Osteoblast (primary cell): ENCODE data around the gene EIF3B. TPM values are rescaled to one million over a fixed set of nuclear protein-coding genes. Genes with fewer than 3 reads are reported as not detected.
"Not testable (repeated sequence)": the region's sequence is repeated elsewhere in the genome, so short reads cannot be mapped to it uniquely, and the experiment has no call there.

Source experiments
- DNase-seq: peaks from one replicate; pipeline ENCODE4 v3.0.0; 2011; ENCODE audit warnings: low spot score, mixed read lengths; ENCODE audit not compliant: insufficient read length; ENCODE audit errors: missing footprints
- H2AFZ ChIP-seq: 2 replicates; pipeline ENCODE4 v1.6.0; 2011; ENCODE audit warnings: mild to moderate bottlenecking, low read length
- H3K27ac ChIP-seq: 2 replicates; pipeline ENCODE4 v1.5.1; 2011; ENCODE audit warnings: mild to moderate bottlenecking, low read depth, low read length, moderate library complexity
- H3K27me3 ChIP-seq: 2 replicates; pipeline ENCODE4 v1.6.0; 2012; ENCODE audit warnings: mild to moderate bottlenecking, control low read depth, inconsistent platforms, low read length, moderate library complexity; ENCODE audit not compliant: insufficient read depth
- H3K36me3 ChIP-seq: 2 replicates; pipeline ENCODE4 v1.5.1; 2011; ENCODE audit warnings: mild to moderate bottlenecking, low read length, control low read depth, moderate library complexity; ENCODE audit not compliant: insufficient read depth
- H3K4me1 ChIP-seq: 2 replicates; pipeline ENCODE4 v1.5.1; 2011; ENCODE audit warnings: mild to moderate bottlenecking, low read length, control low read depth, moderate library complexity; ENCODE audit not compliant: insufficient read depth
- H3K4me2 ChIP-seq: 2 replicates; pipeline ENCODE4 v1.6.0; 2011; ENCODE audit warnings: mild to moderate bottlenecking, low read length; ENCODE audit not compliant: insufficient read depth
- H3K4me3 ChIP-seq: fragments of 200-600 bp; sonication (generic); 3 replicates; pipeline ENCODE4 v1.5.1; 2012; ENCODE audit warnings: mild to moderate bottlenecking, low read length, inconsistent platforms; ENCODE audit not compliant: insufficient read depth
- H3K79me2 ChIP-seq: 2 replicates; pipeline ENCODE4 v1.6.0; 2012; ENCODE audit warnings: mild to moderate bottlenecking, low read length, control low read depth, inconsistent platforms; ENCODE audit not compliant: insufficient read depth
- H3K9me3 ChIP-seq: 2 replicates; pipeline ENCODE4 v1.5.1; 2011; ENCODE audit warnings: low read depth, low read length, control low read depth
- H4K20me1 ChIP-seq: 2 replicates; pipeline ENCODE4 v1.6.0; 2012; ENCODE audit warnings: mild to moderate bottlenecking, low read length, control low read depth; ENCODE audit not compliant: insufficient read depth
- CTCF ChIP-seq: IDR thresholded peaks from 2 replicates; pipeline ENCODE4 v1.5.1; 2011; ENCODE audit warnings: mild to moderate bottlenecking, low read depth, low read length, moderate library complexity; ENCODE audit errors: extremely low read depth
- total RNA-seq: library from RNA; depleted of rRNA; stranded (reverse); fragments of >200 nt; gene quantifications from 2 replicates; pipeline ENCODE4 v1.2.3, GENCODE V29; 2012

Gene EIF3B
- total RNA-seq, 1 donor = 176 TPM

GRCh38 chr7:2384354-2385243, 30.0 kb downstream of the EIF3B start:
- H3K27ac ChIP-seq = no peak overlapping the region
- no peaks in the 10 kb centered on the region for H3K27me3 ChIP-seq
- peaks cover 2% of the 10 kb centered on the region for H3K79me2 ChIP-seq
- no peak overlapping the region for H2AFZ ChIP-seq
- no peak overlapping the region for H3K4me2 ChIP-seq
- H3K4me1 ChIP-seq = no peaks in the 10 kb centered on the region
- peak; percentile 84 for DNase-seq
- TF ChIP-seq CTCF = no peak
- peaks cover 24% of the 10 kb centered on the region for H3K36me3 ChIP-seq
- H3K4me3 ChIP-seq = no peak overlapping the region
- H4K20me1 ChIP-seq = peaks cover 14% of the 10 kb centered on the region
- H3K9me3 ChIP-seq = no peaks in the 10 kb centered on the region

- not testable (repeated sequence) for H3K4me1 ChIP-seq, H3K4me3 ChIP-seq, H4K20me1 ChIP-seq, H3K4me2 ChIP-seq, H3K27me3 ChIP-seq, H3K9me3 ChIP-seq, H2AFZ ChIP-seq, H3K27ac ChIP-seq, H3K79me2 ChIP-seq, DNase-seq
- H3K36me3 ChIP-seq = peaks cover 10% of the 10 kb centered on the region
Observed at GRCh38 chr7:2386122-2386521, 31.5 kb downstream of the EIF3B start.

- peak; percentile 72 for DNase-seq
- TF ChIP-seq CTCF = no peak
Observed at GRCh38 chr7:2386964-2387669, 32.5 kb downstream of the EIF3B start.

GRCh38 chr7:2387897-2388636, 33.4 kb downstream of the EIF3B start:
- TF ChIP-seq CTCF = no peak

More at GRCh38 chr7:2386964-2387669, 32.5 kb downstream of the EIF3B start:
- Histone ChIP-seq H3K9me3 (no peaks in the 10 kb centered on the region), H4K20me1 (no peaks in the 10 kb centered on the region), H3K27ac (no peak overlapping the region), H3K79me2 (no peaks in the 10 kb centered on the region), H3K4me2 (no peak overlapping the region), H3K4me3 (no peak overlapping the region), H3K27me3 (no peaks in the 10 kb centered on the region), H3K36me3 (peaks cover 2% of the 10 kb centered on the region), H3K4me1 (peaks cover 2% of the 10 kb centered on the region), H2AFZ (no peak overlapping the region)

More at GRCh38 chr7:2387897-2388636, 33.4 kb downstream of the EIF3B start:
- peak; percentile 35 for DNase-seq
- Histone ChIP-seq H3K27ac (no peak overlapping the region), H3K36me3 (no peaks in the 10 kb centered on the region), H3K4me3 (no peak overlapping the region), H3K4me2 (no peak overlapping the region), H3K4me1 (peaks cover 2% of the 10 kb centered on the region), H4K20me1 (no peaks in the 10 kb centered on the region), H3K79me2 (no peaks in the 10 kb centered on the region), H3K9me3 (no peaks in the 10 kb centered on the region), H2AFZ (no peak overlapping the region), H3K27me3 (no peaks in the 10 kb centered on the region)
